T-helper 9 cell (primary cell): ENCODE data around the gene CLEC2A.
"Not testable (repeated sequence)": the region's sequence is repeated elsewhere in the genome, so short reads cannot be mapped to it uniquely, and the experiment has no call there.

Experiments
- DNase-seq: peaks from one replicate; pipeline ENCODE4 v3.0.0-alpha.2; 2020
- total RNA-seq, 2 donors: gene quantifications; one replicate each; lab custom pipeline; 2026; lab: John Stamatoyannopoulos, UW

CLEC2A gene
- total RNA-seq, result 0 reads per million in 2 donors

GRCh38 chr12:9932270-9932669 is at the start of gene CLEC2A:
TSS of gene CLEC2A (minus strand) at chr12:9932370. CDS start at chr12:9932329, 41 bp downstream.
- no peak for DNase-seq

GRCh38 chr12:9980126-9980525 is 48.0 kb upstream of the CLEC2A start:
- DNase-seq, result no peak

- no peak for DNase-seq
Measured at GRCh38 chr12:9977916-9978315, 45.7 kb upstream of the CLEC2A start.

- not testable (repeated sequence) for DNase-seq
Measured at GRCh38 chr12:9976626-9977025, 44.5 kb upstream of the CLEC2A start.

- no peak for DNase-seq
Measured at GRCh38 chr12:9975614-9976013, 43.4 kb upstream of the CLEC2A start.

- not testable (repeated sequence) for DNase-seq
Measured at GRCh38 chr12:9974731-9975130, 42.6 kb upstream of the CLEC2A start.

- no peak for DNase-seq
Measured at GRCh38 chr12:9973949-9974348, 41.8 kb upstream of the CLEC2A start.

GRCh38 chr12:9971181-9971580 is 39.0 kb upstream of the CLEC2A start, which contains the start of gene CLEC12A:
TSS of gene CLEC12A (plus strand) at chr12:9971409. CDS start at chr12:9971597, 188 bp downstream.
- DNase-seq, result no peak

- no peak for DNase-seq
Measured at GRCh38 chr12:9969673-9970072, 37.5 kb upstream of the CLEC2A start.

- no peak for DNase-seq
Measured at GRCh38 chr12:9961901-9962300, 29.7 kb upstream of the CLEC2A start.

GRCh38 chr12:9961106-9961505 is 28.9 kb upstream of the CLEC2A start:
- no peak for DNase-seq

- no peak for DNase-seq
Measured at GRCh38 chr12:9960590-9960989, 28.4 kb upstream of the CLEC2A start.

GRCh38 chr12:9957834-9958233 is 25.7 kb upstream of the CLEC2A start:
- no peak for DNase-seq

GRCh38 chr12:9952954-9953729 is 21.0 kb upstream of the CLEC2A start:
- not testable (repeated sequence) for DNase-seq

- DNase-seq, result peak; percentile 8
Measured at GRCh38 chr12:9951026-9951675, 19.0 kb upstream of the CLEC2A start.

GRCh38 chr12:9948606-9949296 is 16.6 kb upstream of the CLEC2A start:
- DNase-seq, result no peak

- no peak for DNase-seq
Measured at GRCh38 chr12:9947674-9948073, 15.5 kb upstream of the CLEC2A start.

- DNase-seq, result no peak
Measured at GRCh38 chr12:9944391-9944790, 12.2 kb upstream of the CLEC2A start.

- DNase-seq, result no peak
Measured at GRCh38 chr12:9943240-9943639, 11.1 kb upstream of the CLEC2A start.

GRCh38 chr12:9941838-9942237 is 9.7 kb upstream of the CLEC2A start:
- DNase-seq, result no peak

- DNase-seq, result no peak
Measured at GRCh38 chr12:9940375-9940774, 8.2 kb upstream of the CLEC2A start.

GRCh38 chr12:9936591-9936990 is 4.4 kb upstream of the CLEC2A start:
- no peak for DNase-seq

GRCh38 chr12:9935026-9935425 is 2.9 kb upstream of the CLEC2A start:
- DNase-seq, result no peak

- DNase-seq, result no peak
Measured at GRCh38 chr12:9933958-9934357, 1.8 kb upstream of the CLEC2A start.
